HepG2 (cell line): Measurements from ENCODE around the gene SLC19A3. TPM values are rescaled to one million over a fixed set of nuclear protein-coding genes. Genes with fewer than 3 reads are reported as not detected.
A peak's percentile ranks its signal among the peaks of the same experiment; 100 is the strongest.

Experiments
- ATAC-seq: fragments of 200-7000 bp; cut with Tn5 transposase; 3 replicates; pipeline ENCODE4 v1.9.1; 2020; ENCODE audit warnings: mild to moderate bottlenecking, moderate library complexity
- BruUV-seq: library from RNA; stranded (reverse); fragments of 400-500 nt; replicated peaks from 2 replicates; lab custom pipeline; 2021; lab: Mats Ljungman, UMichigan
- CTCF ChIA-PET: fragments of 300-600 bp; formaldehyde crosslinking; extraction: SDS; loops from one replicate; lab custom pipeline; 2021; ENCODE audit warnings: low total read pairs, inconsistent platforms, low intra/inter-chr PET ratio; lab: Yijun Ruan, JAX
- POLR2A ChIA-PET: fragments of 350-600 bp; sonication (Branson Sonifier 250); formaldehyde crosslinking; loops from one replicate; lab custom pipeline; 2020; ENCODE audit warnings: antibody characterized with exemption, inconsistent platforms; lab: Yijun Ruan, JAX
- DNase-seq: peaks from one replicate; pipeline ENCODE4 v3.0.0-alpha.2; 2015; ENCODE audit warnings: low spot score
- FAIRE-seq: peaks from 3 replicates; lab custom pipeline; 2011; peaks lifted over from hg19 to GRCh38; lab: Jason Lieb, UNC
- H2AFZ ChIP-seq: one replicate; pipeline ENCODE4 v1.6.1; 2011; ENCODE audit warnings: low read length, inconsistent platforms
- H3K27ac ChIP-seq: fragments of 300-600 bp; 3 replicates; pipeline ENCODE4 v1.8.0; 2011; ENCODE audit warnings: mixed run types, mild to moderate bottlenecking, mixed read lengths, low read length, inconsistent platforms; ENCODE audit not compliant: insufficient read depth; ENCODE audit errors: extremely low read length
- H3K27me3 ChIP-seq, 2 experiments: fragments of 200-600 bp in 1 of 2; 2 replicates in 1 of 2; 3 replicates in 1 of 2; pipeline versions ENCODE4 v1.6.0 to v1.8.0; 2011; ENCODE audit warnings: low read length in 2 of 2, mild to moderate bottlenecking in 2 of 2, moderate library complexity in 2 of 2, inconsistent platforms in 1 of 2; ENCODE audit not compliant: insufficient read depth in 2 of 2, control insufficient read depth in 1 of 2
- H3K36me3 ChIP-seq, 2 experiments: fragments of 200-600 bp in 1 of 2; replicated peaks in 1 of 2; 2 replicates in 1 of 2; 3 replicates in 1 of 2; pipeline versions ENCODE4 v1.5.1 to v1.8.0; 2011; ENCODE audit warnings: low read length in 2 of 2, inconsistent platforms in 1 of 2; ENCODE audit not compliant: insufficient read depth in 2 of 2, control insufficient read depth in 1 of 2
- H3K4me1 ChIP-seq: 2 replicates; pipeline ENCODE4 v1.5.1; 2012; ENCODE audit warnings: low read length, inconsistent platforms; ENCODE audit not compliant: insufficient read depth
- H3K4me2 ChIP-seq: 2 replicates; pipeline ENCODE4 v1.6.0; 2011; ENCODE audit warnings: low read depth, low read length, inconsistent platforms
- H3K4me3 ChIP-seq, 3 experiments: fragments of 200-600 bp in 1 of 3; sonication (generic), shearing (Covaris generic) in 1 of 3; replicated peaks in 1 of 3; 2 replicates each; pipeline ENCODE4 v1.5.1; 2011 to 2016; ENCODE audit warnings: low read length in 3 of 3, inconsistent platforms in 2 of 3, low read depth in 2 of 3, mild to moderate bottlenecking in 2 of 3, control low read depth in 1 of 3, mixed read lengths in 1 of 3; ENCODE audit not compliant: insufficient read depth in 1 of 3
- H3K79me2 ChIP-seq: one replicate; pipeline ENCODE4 v1.6.1; 2011; ENCODE audit warnings: low read length, inconsistent platforms; ENCODE audit not compliant: insufficient read depth
- H3K9ac ChIP-seq: 2 replicates; pipeline ENCODE4 v1.6.0; 2011; ENCODE audit warnings: mild to moderate bottlenecking, low read depth, low read length, inconsistent platforms; ENCODE audit not compliant: insufficient read depth
- H3K9me3 ChIP-seq: 2 replicates; pipeline ENCODE4 v1.5.1; 2012; ENCODE audit warnings: mild to moderate bottlenecking, low read length
- H4K20me1 ChIP-seq: 2 replicates; pipeline ENCODE4 v1.6.0; 2011; ENCODE audit warnings: inconsistent platforms, mild to moderate bottlenecking, low read length, moderate library complexity; ENCODE audit not compliant: insufficient read depth
- DRAP1 ChIP-seq: IDR thresholded peaks from 2 replicates; pipeline ENCODE4 v1.6.1; 2016; ENCODE audit warnings: missing genetic modification reagents, missing compliant biosample characterization
- E2F2 ChIP-seq: sonication (generic); formaldehyde crosslinking; IDR thresholded peaks from 2 replicates; pipeline ENCODE4 v1.4.0; 2020; ENCODE audit warnings: missing genetic modification reagents, borderline replicate concordance
- NR2F1 ChIP-seq, 2 experiments: fragments of 450-650 bp in 1 of 2; formaldehyde crosslinking in 1 of 2; IDR thresholded peaks; 2 replicates each; pipeline versions ENCODE4 v1.5.0 to v1.6.1; 2016 to 2020; ENCODE audit warnings: mild to moderate bottlenecking in 1 of 2, missing compliant biosample characterization in 1 of 2, missing genetic modification reagents in 1 of 2, moderate library complexity in 1 of 2
- NR2F6 ChIP-seq, 2 experiments: IDR thresholded peaks; 2 replicates each; pipeline ENCODE4 v1.6.1; 2016; ENCODE audit warnings: antibody characterized with exemption in 1 of 2, mild to moderate bottlenecking in 1 of 2
- PATZ1 ChIP-seq: sonication (generic); formaldehyde crosslinking; IDR thresholded peaks from 2 replicates; pipeline ENCODE4 v1.4.0; 2020; ENCODE audit warnings: missing genetic modification reagents
- SYNCRIP ChIP-seq: fragments of 200-400 bp; formaldehyde crosslinking; IDR thresholded peaks from 2 replicates; pipeline ENCODE4 v1.6.1; 2018; ENCODE audit warnings: mild to moderate bottlenecking, low read depth, low read length; ENCODE audit not compliant: insufficient read depth
- THAP9 ChIP-seq: sonication (generic); formaldehyde crosslinking; IDR thresholded peaks from 2 replicates; pipeline ENCODE4; 2020; ENCODE audit warnings: missing genetic modification reagents, mild to moderate bottlenecking, borderline replicate concordance
- USF2 ChIP-seq, 2 experiments: sonication (generic) in 1 of 2; formaldehyde crosslinking in 1 of 2; IDR thresholded peaks; 2 replicates each; pipeline versions ENCODE4 v1.5.1 to v1.6.1; 2011 to 2020; ENCODE audit warnings: borderline replicate concordance in 1 of 2, low read depth in 1 of 2, low read length in 1 of 2, mild to moderate bottlenecking in 1 of 2, missing genetic modification reagents in 1 of 2, moderate library complexity in 1 of 2
- ZKSCAN1 ChIP-seq: fragments of 150-350 bp; IDR thresholded peaks from 2 replicates; pipeline ENCODE4 v1.6.1; 2014; ENCODE audit warnings: low read length
- ZNF414 ChIP-seq: sonication (generic); formaldehyde crosslinking; IDR thresholded peaks from 2 replicates; pipeline ENCODE4 v1.5.0; 2020; ENCODE audit warnings: missing genetic modification reagents
- ZNF703 ChIP-seq: sonication (generic); formaldehyde crosslinking; IDR thresholded peaks from 2 replicates; pipeline ENCODE4 v1.5.1; 2020; ENCODE audit warnings: missing genetic modification reagents, mild to moderate bottlenecking, moderate library complexity, borderline replicate concordance
- ZNF773 ChIP-seq: sonication (generic); formaldehyde crosslinking; IDR thresholded peaks from 2 replicates; pipeline ENCODE4 v1.4.0; 2020; ENCODE audit warnings: missing genetic modification reagents, borderline replicate concordance
- ZNF792 ChIP-seq: IDR thresholded peaks from 2 replicates; pipeline ENCODE4 v1.6.1; 2016
- ZNF879 ChIP-seq: sonication (generic); formaldehyde crosslinking; IDR thresholded peaks from 2 replicates; pipeline ENCODE4 v1.8.1; 2023; ENCODE audit warnings: missing genetic modification reagents
- WGBS: methylation state at CpG from one replicate; pipeline ENCODE4 v1.1.6; 2017; ENCODE audit warnings: low lambda C conversion rate; 5-methylcytosine and 5-hydroxymethylcytosine counted together
- in situ Hi-C: cut with HindIII; loops from 2 replicates; pipeline ENCODE4 v1.10.0; 2017; ENCODE audit warnings: low pct_unique_long_range_greater_than_20kb; ENCODE audit not compliant: extremely low pct_ligation_motif_present
- intact Hi-C: fragments of 100-400 bp; cut with micrococcal nuclease; formaldehyde crosslinking; loops from one replicate; pipeline ENCODE4 v1.10.0; 2022; ENCODE audit not compliant: unreplicated experiment
- polyA plus RNA-seq, 8 experiments: library from polyadenylated mRNA; depleted of rRNA in 3 of 8; stranded (reverse) in 7 of 8; unstranded in 1 of 8; fragments of >200 nt; fragmentation: Illumina TruSeq in 4 of 8; extraction: Trizol in 4 of 8; gene quantifications; 2 replicates each; pipeline versions ENCODE4 v1.2.1 to v1.2.3, GENCODE V29; 2011 to 2016; ENCODE audit warnings: low read depth in 4 of 8, missing spikeins in 1 of 8, mixed read lengths in 1 of 8; ENCODE audit not compliant: insufficient read depth in 1 of 8
- total RNA-seq, 5 experiments: library from RNA; depleted of rRNA; stranded (reverse); fragments of >200 nt; fragmentation: Illumina TruSeq; extraction: Trizol; gene quantifications; 2 replicates each; pipeline ENCODE4 v1.2.3, GENCODE V29; 2016; ENCODE audit warnings: low read depth in 1 of 5

SLC19A3 gene
- total and polyA plus RNA-seq, 2 of the 13 experiments (the other 11 are each of a cell fraction or from before 2014, with no cell fraction given) = 2.3 to 5.2 TPM

GRCh38 chr2:227739351-227739750, 21.5 kb upstream of the SLC19A3 start:
- Histone ChIP-seq H2AFZ (no peak overlapping the region), H3K27me3 (peaks cover 0 to 8% of the 10 kb centered on the region in 2 experiments; a peak in 2 of 5 replicates), H3K79me2 (no peaks in the 10 kb centered on the region), H3K4me3 (no peak overlapping the region), H4K20me1 (no peaks in the 10 kb centered on the region), H3K4me2 (no peak overlapping the region), H3K9ac (no peak overlapping the region), H3K9me3 (no peaks in the 10 kb centered on the region), H3K36me3 (no peaks in the 10 kb centered on the region), H3K4me1 (peaks cover 15% of the 10 kb centered on the region; the same call in 1 of the 2 replicates), H3K27ac (no peak overlapping the region)
- no peak for ATAC-seq
- BruUV-seq = no TSS peak
- ChIA-PET CTCF (no interaction called here), POLR2A (no interaction called here)
- FAIRE-seq = no peak
- in situ Hi-C loops = no loop called here
- no peak for DNase-seq
- intact Hi-C loops = no loop called here
- 78% methylated on average over 14 of the region's 14 CpGs for WGBS
- TF ChIP-seq DRAP1 = no peak
- TF ChIP-seq PATZ1 (CRISPR knock-in tag) = no peak
- no peak for TF ChIP-seq ZKSCAN1
- no peak for TF ChIP-seq ZNF792 (CRISPR knock-in tag)
- TF ChIP-seq NR2F1 (CRISPR knock-in tag; IDR thresholded peaks at IDR 0.05) = peak in 1 of 2 experiments; percentile 28; a peak in 1 of 4 replicates
- no peak for TF ChIP-seq SYNCRIP
- TF ChIP-seq NR2F6 (IDR thresholded peaks at IDR 0.05) = peak; percentile 36; the same call in 1 of the 2 replicates
- no peak for TF ChIP-seq NR2F6 (CRISPR knock-in tag; IDR thresholded peaks at IDR 0.05)
- TF ChIP-seq THAP9 (CRISPR knock-in tag) = no peak
- TF ChIP-seq USF2 (IDR thresholded peaks at IDR 0.05; ENCODE audit: low read depth, low read length) = no peak
- no peak for TF ChIP-seq USF2 (CRISPR knock-in tag; IDR thresholded peaks at IDR 0.05; ENCODE audit: borderline replicate concordance)
- TF ChIP-seq ZNF414 (CRISPR knock-in tag) = no peak
- TF ChIP-seq E2F2 = no peak
- TF ChIP-seq ZNF773 (CRISPR knock-in tag) = no peak
- TF ChIP-seq ZNF879 = no peak
- no peak for TF ChIP-seq ZNF703 (CRISPR knock-in tag)
